Upper lobe of left lung (tissue), 4 donors: ENCODE measurements around the gene UTP15.

Experiments
- EP300 ChIP-seq, 4 donors: sonication (generic); formaldehyde crosslinking; IDR thresholded peaks; one replicate each; pipeline ENCODE4 v1.5.1; 2017; ENCODE audit warnings: antibody characterized with exemption in 4 of 4, control low read depth in 2 of 4
- POLR2A ChIP-seq, 4 donors: fragments of 450-650 bp; IDR thresholded peaks; one replicate each; pipeline ENCODE4 v1.5.1; 2016 to 2017; ENCODE audit warnings: antibody characterized with exemption in 4 of 4, mild to moderate bottlenecking in 2 of 4
- POLR2AphosphoS5 ChIP-seq, 2 donors: sonication (generic); formaldehyde crosslinking; IDR thresholded peaks; one replicate each; pipeline ENCODE4 v1.5.1; 2017; ENCODE audit warnings: antibody characterized with exemption in 2 of 2
- TF ChIP-seq, protein P1 (sequence below), 6 experiments: fragments of 450-650 bp in 4 of 6; fragments of 200-600 bp in 2 of 6; sonication (generic) in 2 of 6; IDR thresholded peaks; one replicate each; pipeline ENCODE4 v1.5.1; 2016 to 2019; ENCODE audit warnings: antibody characterized with exemption in 6 of 6

DNA sequence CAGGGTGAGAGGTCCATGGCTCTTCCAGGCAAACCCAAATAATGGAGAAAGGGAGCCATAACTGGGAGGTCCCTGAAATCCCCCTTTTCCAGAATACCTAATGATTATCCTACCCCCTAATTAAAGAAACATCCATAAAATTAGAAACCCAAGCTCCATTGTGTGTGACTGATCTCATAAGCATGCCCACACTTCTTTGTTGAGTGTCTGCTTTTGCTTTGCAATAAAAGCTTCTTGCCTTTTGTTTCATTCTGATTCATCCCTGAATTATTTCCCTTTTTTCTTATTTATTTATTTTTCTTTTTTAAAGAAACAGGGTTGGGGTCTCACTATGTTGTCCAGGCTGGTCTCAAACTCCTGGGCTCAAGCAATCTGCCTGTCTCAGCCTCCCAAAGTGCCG is 34.2 kb upstream of the UTP15 start:
- no peak for TF ChIP-seq POLR2A (IDR thresholded peaks at IDR 0.05)
- TF ChIP-seq, protein P1, sequence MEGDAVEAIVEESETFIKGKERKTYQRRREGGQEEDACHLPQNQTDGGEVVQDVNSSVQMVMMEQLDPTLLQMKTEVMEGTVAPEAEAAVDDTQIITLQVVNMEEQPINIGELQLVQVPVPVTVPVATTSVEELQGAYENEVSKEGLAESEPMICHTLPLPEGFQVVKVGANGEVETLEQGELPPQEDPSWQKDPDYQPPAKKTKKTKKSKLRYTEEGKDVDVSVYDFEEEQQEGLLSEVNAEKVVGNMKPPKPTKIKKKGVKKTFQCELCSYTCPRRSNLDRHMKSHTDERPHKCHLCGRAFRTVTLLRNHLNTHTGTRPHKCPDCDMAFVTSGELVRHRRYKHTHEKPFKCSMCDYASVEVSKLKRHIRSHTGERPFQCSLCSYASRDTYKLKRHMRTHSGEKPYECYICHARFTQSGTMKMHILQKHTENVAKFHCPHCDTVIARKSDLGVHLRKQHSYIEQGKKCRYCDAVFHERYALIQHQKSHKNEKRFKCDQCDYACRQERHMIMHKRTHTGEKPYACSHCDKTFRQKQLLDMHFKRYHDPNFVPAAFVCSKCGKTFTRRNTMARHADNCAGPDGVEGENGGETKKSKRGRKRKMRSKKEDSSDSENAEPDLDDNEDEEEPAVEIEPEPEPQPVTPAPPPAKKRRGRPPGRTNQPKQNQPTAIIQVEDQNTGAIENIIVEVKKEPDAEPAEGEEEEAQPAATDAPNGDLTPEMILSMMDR (IDR thresholded peaks at IDR 0.05) = no peak
- TF ChIP-seq EP300 (IDR thresholded peaks at IDR 0.05) = no peak
- TF ChIP-seq POLR2AphosphoS5 (IDR thresholded peaks at IDR 0.05) = no peak
